ENCODE measurements around the gene ENTHD1.

- no peak for TF ChIP-seq POLR2A (IDR thresholded peaks at IDR 0.05; ENCODE audit: low read depth, low read length)
- no peak for TF ChIP-seq CTCF (IDR thresholded peaks at IDR 0.05; ENCODE audit: extremely low read depth in 1 of 2, insufficient read depth in 1 of 2, low read depth in 1 of 2, low read length in 2 of 2)
- TF ChIP-seq MYC (IDR thresholded peaks at IDR 0.05; ENCODE audit: low read depth, low read length) = no peak
- TF ChIP-seq MAX (IDR thresholded peaks at IDR 0.05; ENCODE audit: insufficient read depth, insufficient read length) = no peak
- no peak for TF ChIP-seq POLR2AphosphoS5 (IDR thresholded peaks at IDR 0.05; ENCODE audit: insufficient read depth, low read depth, low read length)
- TF ChIP-seq JUN (IDR thresholded peaks at IDR 0.05; ENCODE audit: borderline replicate concordance, insufficient read depth, insufficient read length, low read depth) = no peak
Measured at GRCh38 chr22:39926753-39927152, 33.2 kb upstream of the ENTHD1 start.
